NCI-H1092 treated with DMSO at 0.1 percent for 48 hours (cell line): ENCODE data around the gene CFAP410.
"Not testable (repeated sequence)": the region's sequence is repeated elsewhere in the genome, so short reads cannot be mapped to it uniquely, and the experiment has no call there.

Source experiments
- DNase-seq: peaks from one replicate; lab custom pipeline; 2025; lab: John Stamatoyannopoulos, UW

Gene CFAP410

DNA sequence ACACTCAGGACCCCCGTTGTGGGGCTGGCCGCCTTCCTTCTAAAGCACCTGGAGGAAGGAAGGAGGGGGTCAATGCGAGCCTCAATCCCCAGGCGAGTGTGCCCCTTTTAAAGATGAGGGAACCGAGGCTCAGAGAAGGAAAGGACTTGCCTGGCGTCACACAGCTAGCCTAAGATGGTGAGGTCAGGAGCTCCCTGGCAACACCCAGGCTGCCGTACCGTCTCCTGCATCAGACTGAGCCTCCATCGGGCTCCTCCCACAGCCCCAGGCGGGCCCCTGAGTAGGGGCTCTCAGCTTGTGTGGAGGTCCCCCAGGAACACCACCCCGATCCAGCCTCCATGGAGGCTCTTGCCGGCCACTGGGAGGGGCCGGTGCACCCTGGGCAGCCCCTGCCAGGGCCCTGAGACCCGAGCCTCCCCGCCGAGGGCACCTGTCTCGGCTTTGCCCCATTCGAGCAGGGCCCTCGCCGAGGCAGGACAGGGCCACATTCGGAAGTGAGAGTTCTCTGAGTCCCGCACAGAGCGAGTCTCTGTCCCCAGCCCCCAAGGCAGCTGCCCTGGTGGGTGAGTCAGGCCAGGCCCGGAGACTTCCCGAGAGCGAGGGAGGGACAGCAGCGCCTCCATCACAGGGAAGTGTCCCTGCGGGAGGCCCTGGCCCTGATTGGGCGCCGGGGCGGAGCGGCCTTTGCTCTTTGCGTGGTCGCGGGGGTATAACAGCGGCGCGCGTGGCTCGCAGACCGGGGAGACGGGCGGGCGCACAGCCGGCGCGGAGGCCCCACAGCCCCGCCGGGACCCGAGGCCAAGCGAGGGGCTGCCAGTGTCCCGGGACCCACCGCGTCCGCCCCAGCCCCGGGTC is 53.8 kb downstream of the CFAP410 start, which contains the start of gene AIRE:
Gene AIRE, plus strand, starts transcription at position 739 of the 855 bp plus-strand sequence. CDS start 131 bp downstream, outside the sequence.
- no peak for DNase-seq

- no peak for DNase-seq
These were observed 55.2 kb downstream of the CFAP410 start for GRCh38 chr21:44283948-44284347.

DNA sequence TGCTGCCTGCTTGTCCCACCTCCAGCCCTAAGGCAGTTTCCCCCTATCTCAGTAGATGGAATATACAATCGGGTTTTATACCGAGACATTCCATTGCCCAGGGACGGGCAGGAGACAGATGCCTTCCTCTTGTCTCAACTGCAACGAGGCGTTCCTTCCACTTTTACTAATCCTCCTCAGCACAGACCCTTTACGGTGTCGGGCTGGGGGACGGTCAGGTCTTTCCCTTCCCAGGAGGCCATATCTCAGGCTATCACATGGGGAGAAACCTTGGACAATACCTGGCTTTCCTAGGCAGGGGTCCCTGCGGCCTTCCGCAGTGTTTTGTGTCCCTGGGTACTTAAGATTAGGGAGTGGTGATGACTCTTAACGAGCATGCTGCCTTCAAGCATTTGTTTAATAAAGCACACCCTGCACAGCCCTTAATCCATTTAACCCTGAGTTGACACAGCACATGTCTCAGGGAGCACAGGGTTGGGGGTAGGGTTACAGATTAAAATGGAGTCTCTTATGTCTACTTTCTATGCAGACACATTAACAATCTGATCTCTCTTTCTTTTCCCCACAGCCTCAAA is 55.9 kb downstream of the CFAP410 start:
- not testable (repeated sequence) for DNase-seq

GRCh38 chr21:44282370-44282769 is 56.8 kb downstream of the CFAP410 start:
- DNase-seq = no peak

GRCh38 chr21:44281801-44282200 is 57.4 kb downstream of the CFAP410 start:
- no peak for DNase-seq

DNA sequence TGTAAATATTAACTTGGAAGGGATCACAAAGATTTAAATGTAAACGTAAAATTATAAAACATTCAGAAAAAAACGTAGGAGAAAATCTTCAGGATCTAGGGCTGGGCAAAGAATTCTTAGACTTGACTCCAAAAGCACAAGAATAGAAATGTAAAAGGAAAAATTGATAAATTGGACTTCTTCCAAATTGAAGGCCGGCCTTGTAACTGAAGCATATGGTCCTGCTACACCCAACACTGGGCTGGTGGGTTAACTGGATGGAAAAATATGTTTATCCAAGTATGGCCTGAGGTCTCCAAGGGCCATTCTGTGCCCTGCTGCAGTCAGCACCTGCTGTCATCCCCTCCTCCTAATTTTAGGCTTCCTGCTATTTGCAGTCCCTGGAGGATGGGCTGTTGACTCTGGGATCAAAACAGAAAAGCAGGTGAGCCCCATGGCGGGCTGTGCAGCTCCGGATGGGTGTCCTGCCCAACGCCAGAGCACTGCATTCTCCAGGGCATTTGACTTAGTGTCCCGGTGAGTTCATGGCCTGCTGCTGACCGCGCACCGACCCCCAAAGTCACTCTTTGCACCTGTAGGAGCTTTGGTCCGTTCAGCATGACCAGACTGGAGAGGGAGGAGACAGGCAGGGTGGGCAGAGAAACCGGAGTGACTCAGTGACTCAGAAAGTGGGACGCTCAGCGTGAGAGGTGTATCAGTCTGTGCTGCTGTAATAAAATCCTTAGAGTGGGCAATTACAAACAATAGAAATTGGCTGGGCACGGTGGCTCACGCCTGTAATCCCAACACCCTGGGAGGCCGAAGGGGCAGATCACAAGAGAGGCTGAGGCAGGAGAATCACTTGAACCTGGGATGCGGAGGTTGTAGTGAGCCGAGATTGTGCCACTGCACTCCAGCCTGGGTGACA is 59.6 kb downstream of the CFAP410 start:
- peak; percentile 87 for DNase-seq
